ENCODE data around the gene MARCKSL1.
"Not testable (repeated sequence)": the region's sequence is repeated elsewhere in the genome, so short reads cannot be mapped to it uniquely, and the experiment has no call there.

The MARCKSL1 gene

GRCh38 chr1:32361308-32361673 is 25.3 kb upstream of the MARCKSL1 start:
- H3K9me3 ChIP-seq (ENCODE audit: severe bottlenecking), result no peaks in the 10 kb centered on the region
- no peaks in the 10 kb centered on the region for H3K36me3 ChIP-seq (ENCODE audit: low read depth)
- H3K4me1 ChIP-seq (ENCODE audit: insufficient read depth, poor library complexity, severe bottlenecking), result no peaks in the 10 kb centered on the region
- no peak overlapping the region for H3K4me3 ChIP-seq (ENCODE audit: severe bottlenecking)
- no peaks in the 10 kb centered on the region for H3K27me3 ChIP-seq (ENCODE audit: insufficient read depth, poor library complexity, severe bottlenecking)
- H3K27ac ChIP-seq (ENCODE audit: poor library complexity, severe bottlenecking), result no peak overlapping the region
- TF ChIP-seq CTCF (IDR thresholded peaks at IDR 0.05; ENCODE audit: poor library complexity, severe bottlenecking), result no peak
- no peak for ATAC-seq (ENCODE audit: low read depth)
- no peak for DNase-seq (ENCODE audit: low spot score)

- Histone ChIP-seq H3K4me1 (ENCODE audit: insufficient read depth, poor library complexity, severe bottlenecking) (peaks cover 5% of the 10 kb centered on the region), H3K9me3 (ENCODE audit: severe bottlenecking) (no peaks in the 10 kb centered on the region), H3K27ac (ENCODE audit: poor library complexity, severe bottlenecking) (no peak overlapping the region), H3K36me3 (ENCODE audit: low read depth) (no peaks in the 10 kb centered on the region), H3K27me3 (ENCODE audit: insufficient read depth, poor library complexity, severe bottlenecking) (no peaks in the 10 kb centered on the region), H3K4me3 (ENCODE audit: severe bottlenecking) (no peak overlapping the region)
- DNase-seq (ENCODE audit: low spot score), result no peak
- no peak for TF ChIP-seq CTCF (IDR thresholded peaks at IDR 0.05; ENCODE audit: poor library complexity, severe bottlenecking)
- no peak for ATAC-seq (ENCODE audit: low read depth)
These were observed 22.4 kb upstream of the MARCKSL1 start for GRCh38 chr1:32358435-32358834.

- ATAC-seq (ENCODE audit: low read depth) (no peak), DNase-seq (ENCODE audit: low spot score) (no peak)
- no peaks in the 10 kb centered on the region for H3K27me3 ChIP-seq (ENCODE audit: insufficient read depth, poor library complexity, severe bottlenecking)
- TF ChIP-seq CTCF (IDR thresholded peaks at IDR 0.05; ENCODE audit: poor library complexity, severe bottlenecking), result no peak
- no peak overlapping the region for H3K27ac ChIP-seq (ENCODE audit: poor library complexity, severe bottlenecking)
- no peaks in the 10 kb centered on the region for H3K36me3 ChIP-seq (ENCODE audit: low read depth)
- H3K4me3 ChIP-seq (ENCODE audit: severe bottlenecking), result no peak overlapping the region
- H3K9me3 ChIP-seq (ENCODE audit: severe bottlenecking), result no peaks in the 10 kb centered on the region
- H3K4me1 ChIP-seq (ENCODE audit: insufficient read depth, poor library complexity, severe bottlenecking), result peaks cover 7% of the 10 kb centered on the region
These were observed 21.6 kb upstream of the MARCKSL1 start for GRCh38 chr1:32357614-32358013.

- no peak for TF ChIP-seq CTCF (IDR thresholded peaks at IDR 0.05; ENCODE audit: poor library complexity, severe bottlenecking)
- DNase-seq (ENCODE audit: low spot score) (no peak), ATAC-seq (ENCODE audit: low read depth) (no peak)
- H3K36me3 ChIP-seq (ENCODE audit: low read depth), result no peaks in the 10 kb centered on the region
- no peaks in the 10 kb centered on the region for H3K9me3 ChIP-seq (ENCODE audit: severe bottlenecking)
- peaks cover 12% of the 10 kb centered on the region for H3K4me1 ChIP-seq (ENCODE audit: insufficient read depth, poor library complexity, severe bottlenecking)
- H3K27me3 ChIP-seq (ENCODE audit: insufficient read depth, poor library complexity, severe bottlenecking), result no peaks in the 10 kb centered on the region
- H3K4me3 ChIP-seq (ENCODE audit: severe bottlenecking), result no peak overlapping the region
- no peak overlapping the region for H3K27ac ChIP-seq (ENCODE audit: poor library complexity, severe bottlenecking)
These were observed 20.4 kb upstream of the MARCKSL1 start for GRCh38 chr1:32356478-32356877.

- H3K36me3 ChIP-seq (ENCODE audit: low read depth); H3K4me3 ChIP-seq (ENCODE audit: severe bottlenecking); H3K27ac ChIP-seq (ENCODE audit: poor library complexity, severe bottlenecking); ATAC-seq (ENCODE audit: low read depth); H3K27me3 ChIP-seq (ENCODE audit: insufficient read depth, poor library complexity, severe bottlenecking); H3K9me3 ChIP-seq (ENCODE audit: severe bottlenecking); DNase-seq (ENCODE audit: low spot score): not testable (repeated sequence)
- peaks cover 12% of the 10 kb centered on the region for H3K4me1 ChIP-seq (ENCODE audit: insufficient read depth, poor library complexity, severe bottlenecking)
These were observed 19.7 kb upstream of the MARCKSL1 start for GRCh38 chr1:32355778-32356177.
